ENCODE results near the gene P2RX3. TPM values are rescaled to one million over a fixed set of nuclear protein-coding genes. Genes with fewer than 3 reads are reported as not detected.

Gene P2RX3
- total and polyA plus RNA-seq, 2 experiments from 2014 or later, result 0.15 to 0.35 TPM

DNA sequence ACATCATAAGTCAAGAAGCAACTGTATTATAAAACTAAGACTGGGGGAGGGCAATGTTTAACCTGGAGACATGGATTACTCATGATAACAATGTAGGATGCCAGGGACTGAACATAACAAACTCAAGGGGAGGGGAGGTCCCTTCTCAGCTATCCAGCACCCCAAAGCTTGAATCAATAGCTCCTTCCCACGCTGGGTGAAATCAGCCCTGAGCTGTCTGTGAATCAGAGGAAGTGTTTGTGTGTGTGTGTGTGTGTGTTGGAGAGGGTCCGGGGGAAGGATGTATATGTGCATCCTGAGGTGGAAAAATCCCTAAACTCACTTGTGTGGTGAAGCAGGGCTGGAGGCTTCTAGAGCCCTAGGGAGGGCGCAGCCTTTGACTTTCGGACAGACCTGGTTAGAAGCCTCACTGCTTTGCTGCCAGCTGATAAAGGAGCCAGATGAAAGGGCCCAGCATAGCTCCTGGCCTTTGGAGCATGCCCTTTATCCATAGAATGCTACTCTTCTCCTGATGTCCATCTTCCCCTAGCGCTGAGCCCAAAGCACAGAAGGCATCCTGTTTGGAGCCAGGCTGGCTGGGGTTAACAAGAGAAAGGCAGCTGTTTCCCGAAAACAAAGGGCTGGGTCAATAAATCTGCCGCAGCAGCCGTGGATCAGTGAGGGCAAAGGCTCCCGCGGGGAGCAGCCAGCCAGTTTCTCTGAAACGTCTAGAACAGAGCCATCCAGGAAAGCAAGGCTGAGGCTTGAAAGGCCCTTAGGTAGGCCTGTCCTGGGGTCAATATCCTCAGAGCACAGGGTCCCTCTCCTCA is 49.2 kb upstream of the P2RX3 start:
- H3K27me3 Mint-ChIP-seq (ENCODE audit: insufficient read depth, low read depth, poor library complexity), result peaks cover 6% of the 10 kb centered on the region
- Histone ChIP-seq H3K4me1 (ENCODE audit: insufficient read depth) (peaks cover 13% of the 10 kb centered on the region), H3K27me3 (ENCODE audit: insufficient read depth) (no peaks in the 10 kb centered on the region), H2AFZ (peak overlapping the region; percentile 18), H3K4me3 (no peak overlapping the region), H3K4me2 (peak overlapping the region; percentile 53), H3K27ac (ENCODE audit: low read depth) (no peak overlapping the region), H4K20me1 (replicated peaks; ENCODE audit: insufficient read depth) (no peaks in the 10 kb centered on the region), H3K79me2 (replicated peaks; ENCODE audit: insufficient read depth) (no peaks in the 10 kb centered on the region), H3K9me2 (ENCODE audit: insufficient read depth) (peaks cover 13% of the 10 kb centered on the region; the same call in 1 of the 2 replicates), H3F3A (replicated peaks; ENCODE audit: low read depth) (no peaks in the 10 kb centered on the region), H3K36me3 (ENCODE audit: insufficient read depth) (no peaks in the 10 kb centered on the region)
- TF ChIP-seq STAT1 (IDR thresholded peaks at IDR 0.05; ENCODE audit: unreplicated experiment), result no peak
- TF ChIP-seq, protein P1, sequence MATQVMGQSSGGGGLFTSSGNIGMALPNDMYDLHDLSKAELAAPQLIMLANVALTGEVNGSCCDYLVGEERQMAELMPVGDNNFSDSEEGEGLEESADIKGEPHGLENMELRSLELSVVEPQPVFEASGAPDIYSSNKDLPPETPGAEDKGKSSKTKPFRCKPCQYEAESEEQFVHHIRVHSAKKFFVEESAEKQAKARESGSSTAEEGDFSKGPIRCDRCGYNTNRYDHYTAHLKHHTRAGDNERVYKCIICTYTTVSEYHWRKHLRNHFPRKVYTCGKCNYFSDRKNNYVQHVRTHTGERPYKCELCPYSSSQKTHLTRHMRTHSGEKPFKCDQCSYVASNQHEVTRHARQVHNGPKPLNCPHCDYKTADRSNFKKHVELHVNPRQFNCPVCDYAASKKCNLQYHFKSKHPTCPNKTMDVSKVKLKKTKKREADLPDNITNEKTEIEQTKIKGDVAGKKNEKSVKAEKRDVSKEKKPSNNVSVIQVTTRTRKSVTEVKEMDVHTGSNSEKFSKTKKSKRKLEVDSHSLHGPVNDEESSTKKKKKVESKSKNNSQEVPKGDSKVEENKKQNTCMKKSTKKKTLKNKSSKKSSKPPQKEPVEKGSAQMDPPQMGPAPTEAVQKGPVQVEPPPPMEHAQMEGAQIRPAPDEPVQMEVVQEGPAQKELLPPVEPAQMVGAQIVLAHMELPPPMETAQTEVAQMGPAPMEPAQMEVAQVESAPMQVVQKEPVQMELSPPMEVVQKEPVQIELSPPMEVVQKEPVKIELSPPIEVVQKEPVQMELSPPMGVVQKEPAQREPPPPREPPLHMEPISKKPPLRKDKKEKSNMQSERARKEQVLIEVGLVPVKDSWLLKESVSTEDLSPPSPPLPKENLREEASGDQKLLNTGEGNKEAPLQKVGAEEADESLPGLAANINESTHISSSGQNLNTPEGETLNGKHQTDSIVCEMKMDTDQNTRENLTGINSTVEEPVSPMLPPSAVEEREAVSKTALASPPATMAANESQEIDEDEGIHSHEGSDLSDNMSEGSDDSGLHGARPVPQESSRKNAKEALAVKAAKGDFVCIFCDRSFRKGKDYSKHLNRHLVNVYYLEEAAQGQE (IDR thresholded peaks at IDR 0.05; ENCODE audit: unreplicated experiment), result no peak
- no peak for TF ChIP-seq NANOG (IDR thresholded peaks at IDR 0.05; ENCODE audit: borderline replicate concordance)
- TF ChIP-seq EZH2 (IDR thresholded peaks at IDR 0.05; ENCODE audit: low read depth, unreplicated experiment), result no peak
- no peaks in the 10 kb centered on the region for H3K9me3 Mint-ChIP-seq
- peak; percentile 74 for ATAC-seq
- peak; percentile 45 for DNase-seq (ENCODE audit: low spot score)
- H3K4me3 Mint-ChIP-seq, result no peak overlapping the region
- H3K4me1 Mint-ChIP-seq, result peaks cover 28% of the 10 kb centered on the region
- no peaks in the 10 kb centered on the region; the same call in 1 of the 3 replicates for H3K36me3 Mint-ChIP-seq (ENCODE audit: low read depth)
- no peak overlapping the region for H3K27ac Mint-ChIP-seq

DNA sequence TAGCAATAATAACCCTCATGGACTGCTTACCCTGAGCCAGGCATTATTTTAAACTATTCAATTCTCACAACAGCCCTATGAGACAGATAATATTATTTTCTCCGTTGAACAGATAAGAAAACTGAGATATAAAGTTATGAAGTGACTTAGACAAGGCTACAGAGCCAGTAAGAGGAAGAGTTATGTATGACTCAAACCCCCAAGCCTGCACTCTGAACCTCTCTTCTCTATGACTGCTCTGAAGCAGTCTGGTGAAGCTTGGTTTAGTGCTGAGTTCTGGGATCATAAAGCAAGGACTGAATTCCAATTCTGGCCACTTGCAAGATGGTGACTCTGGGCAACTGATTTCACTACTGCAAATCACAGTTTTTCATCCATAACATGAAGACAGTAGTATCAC is 47.9 kb upstream of the P2RX3 start:
- H3K79me2 ChIP-seq (replicated peaks; ENCODE audit: insufficient read depth), result no peaks in the 10 kb centered on the region
- peaks cover 26% of the 10 kb centered on the region for H3K4me1 Mint-ChIP-seq

More for the DNA sequence above, 47.9 kb upstream of the P2RX3 start:
- Histone ChIP-seq H3F3A (replicated peaks; ENCODE audit: low read depth) (no peaks in the 10 kb centered on the region), H3K36me3 (ENCODE audit: insufficient read depth) (no peaks in the 10 kb centered on the region), H3K27ac (ENCODE audit: low read depth) (no peak overlapping the region), H3K27me3 (ENCODE audit: insufficient read depth) (no peaks in the 10 kb centered on the region), H3K4me3 (no peak overlapping the region), H2AFZ (no peak overlapping the region), H3K4me1 (ENCODE audit: insufficient read depth) (peaks cover 12% of the 10 kb centered on the region), H3K4me2 (no peak overlapping the region), H3K9me2 (ENCODE audit: insufficient read depth) (peaks cover 8% of the 10 kb centered on the region; the same call in 1 of the 2 replicates), H4K20me1 (replicated peaks; ENCODE audit: insufficient read depth) (no peaks in the 10 kb centered on the region; the same call in 1 of the 2 replicates)
- Mint-ChIP-seq H3K27ac (no peak overlapping the region), H3K4me3 (no peak overlapping the region), H3K27me3 (ENCODE audit: insufficient read depth, low read depth, poor library complexity) (peaks cover 6% of the 10 kb centered on the region), H3K9me3 (no peaks in the 10 kb centered on the region), H3K36me3 (ENCODE audit: low read depth) (0 out of 3 replicates have a peak, but pooled peaks cover 4% of the 10 kb centered on the region)
- no peak for ATAC-seq
- TF ChIP-seq EZH2 (IDR thresholded peaks at IDR 0.05; ENCODE audit: low read depth, unreplicated experiment), result no peak
- TF ChIP-seq, protein P1 (IDR thresholded peaks at IDR 0.05; ENCODE audit: unreplicated experiment), result no peak
- TF ChIP-seq ZNF114 (CRISPR knock-in tag; IDR thresholded peaks at IDR 0.05), result no peak
- no peak for TF ChIP-seq NANOG (IDR thresholded peaks at IDR 0.05; ENCODE audit: borderline replicate concordance)
- no peak for DNase-seq (ENCODE audit: low spot score)
